SK-N-SH (cell line): Measurements from ENCODE around the gene MRPL1. TPM values are rescaled to one million over a fixed set of nuclear protein-coding genes. Genes with fewer than 3 reads are reported as not detected.

ENCODE experiments used
- CTCF ChIA-PET: fragments of 300-600, 350-600 bp; formaldehyde crosslinking; extraction: SDS; loops from one replicate; lab custom pipeline; 2021; lab: Yijun Ruan, JAX
- POLR2A ChIA-PET: fragments of 350-600 bp; sonication (Branson Sonifier 250); formaldehyde crosslinking; extraction: SDS; loops from one replicate; lab custom pipeline; 2020; ENCODE audit warnings: antibody characterized with exemption, inconsistent platforms; lab: Yijun Ruan, JAX
- DNase-seq: peaks from one replicate; pipeline ENCODE4 v3.0.0; 2012
- H2AFZ ChIP-seq: fragments of 200-600 bp; sonication (generic); 2 replicates; pipeline ENCODE4 v1.8.1; 2016; ENCODE audit warnings: antibody characterized with exemption, mild to moderate bottlenecking, low read depth
- H3F3A ChIP-seq: fragments of 200-600 bp; sonication (generic); replicated peaks from 2 replicates; pipeline ENCODE3; 2016; ENCODE audit warnings: antibody characterized with exemption, mild to moderate bottlenecking; ENCODE audit not compliant: insufficient read depth
- H3K27ac ChIP-seq, 2 experiments: fragments of 200-500 bp in 1 of 2; fragments of 200-600 bp in 1 of 2; sonication (Bioruptor generic) in 1 of 2; sonication (generic), shearing (Covaris generic) in 1 of 2; 2 replicates each; pipeline versions ENCODE4 v1.5.1 to v1.6.1; 2014 to 2016; ENCODE audit warnings: low read depth in 2 of 2, inconsistent platforms in 1 of 2, low read length in 1 of 2, mild to moderate bottlenecking in 1 of 2, mixed read lengths in 1 of 2
- H3K27me3 ChIP-seq: fragments of 200-600 bp; sonication (generic), shearing (Covaris generic); 2 replicates; pipeline ENCODE4 v1.6.1; 2016; ENCODE audit warnings: mixed run types; ENCODE audit not compliant: insufficient read depth
- H3K36me3 ChIP-seq, 2 experiments: fragments of 200-500 bp in 1 of 2; fragments of 200-600 bp in 1 of 2; sonication (Bioruptor generic) in 1 of 2; sonication (generic) in 1 of 2; replicated peaks in 1 of 2; 2 replicates each; pipeline versions ENCODE3 to v1.5.1; 2014 to 2016; ENCODE audit warnings: low read length in 1 of 2, mild to moderate bottlenecking in 1 of 2; ENCODE audit not compliant: insufficient read depth in 2 of 2, control insufficient read depth in 1 of 2
- H3K4me1 ChIP-seq, 2 experiments: fragments of 200-500 bp in 1 of 2; fragments of 200-600 bp in 1 of 2; sonication (Bioruptor generic) in 1 of 2; sonication (generic), shearing (Covaris generic) in 1 of 2; 2 replicates each; pipeline versions ENCODE4 v1.5.1 to v1.6.1; 2014 to 2016; ENCODE audit warnings: low read depth in 1 of 2, low read length in 1 of 2, mixed run types in 1 of 2; ENCODE audit not compliant: insufficient read depth in 2 of 2, control insufficient read depth in 1 of 2
- H3K4me2 ChIP-seq: fragments of 200-600 bp; sonication (generic), shearing (Covaris generic); 2 replicates; pipeline ENCODE4 v1.6.1; 2017; ENCODE audit warnings: mixed run types
- H3K4me3 ChIP-seq, 2 experiments: fragments of 200-500 bp in 1 of 2; fragments of 200-600 bp in 1 of 2; sonication (Bioruptor generic) in 1 of 2; sonication (generic), shearing (Covaris generic) in 1 of 2; 2 replicates each; pipeline versions ENCODE4 v1.5.1 to v1.8.1; 2014 to 2016; ENCODE audit warnings: low read depth in 2 of 2, inconsistent platforms in 1 of 2, low read length in 1 of 2, mild to moderate bottlenecking in 1 of 2, mixed read lengths in 1 of 2, moderate library complexity in 1 of 2
- H3K79me2 ChIP-seq: fragments of 200-600 bp; sonication (generic); 2 replicates; pipeline ENCODE4 v1.8.1; 2017; ENCODE audit warnings: mild to moderate bottlenecking; ENCODE audit not compliant: insufficient read depth
- H3K9ac ChIP-seq: fragments of 200-600 bp; sonication (generic); 2 replicates; pipeline ENCODE4 v1.6.1; 2017; ENCODE audit warnings: mixed run types
- H3K9me2 ChIP-seq: fragments of 200-600 bp; sonication (generic); 2 replicates; pipeline ENCODE4 v1.6.1; 2017; ENCODE audit warnings: mixed run types
- H3K9me3 ChIP-seq: fragments of 200-600 bp; sonication (generic); 2 replicates; pipeline ENCODE4 v1.6.1; 2017; ENCODE audit warnings: mixed run types, mild to moderate bottlenecking, moderate library complexity
- H4K20me1 ChIP-seq: fragments of 200-600 bp; sonication (generic); 2 replicates; pipeline ENCODE4 v1.6.1; 2017; ENCODE audit warnings: mild to moderate bottlenecking, mixed run types; ENCODE audit not compliant: insufficient read depth
- CHD2 ChIP-seq: fragments of 150-350 bp; IDR thresholded peaks from 2 replicates; pipeline ENCODE4 v1.6.1; 2018; ENCODE audit warnings: low read length; ENCODE audit not compliant: partially characterized antibody
- CTCF ChIP-seq: fragments of 200-600 bp; sonication (generic); IDR thresholded peaks from 2 replicates; pipeline ENCODE4 v1.6.1; 2017; ENCODE audit warnings: antibody characterized with exemption, mild to moderate bottlenecking, moderate library complexity
- ELF1 ChIP-seq: IDR thresholded peaks from 2 replicates; pipeline ENCODE4 v1.4.0; 2012
- GABPA ChIP-seq: IDR thresholded peaks from 2 replicates; pipeline ENCODE4 v1.4.0; 2012; ENCODE audit warnings: low read depth, mild to moderate bottlenecking
- MAX ChIP-seq: IDR thresholded peaks from 2 replicates; pipeline ENCODE4 v1.4.0; 2012; ENCODE audit warnings: low read depth
- MXI1 ChIP-seq: IDR thresholded peaks from 2 replicates; pipeline ENCODE4 v1.6.1; 2012; ENCODE audit warnings: mild to moderate bottlenecking, low read depth, low read length, improper control_type of control experiment
- NFIC ChIP-seq: IDR thresholded peaks from 2 replicates; pipeline ENCODE4 v1.4.0; 2012; ENCODE audit warnings: borderline replicate concordance
- NRF1 ChIP-seq: IDR thresholded peaks from 2 replicates; pipeline ENCODE4 v1.6.1; 2012; ENCODE audit warnings: low read depth, mild to moderate bottlenecking, low read length
- RAD21 ChIP-seq: IDR thresholded peaks from 2 replicates; pipeline ENCODE4 v1.6.1; 2012; ENCODE audit warnings: mild to moderate bottlenecking, low read length
- SIN3A ChIP-seq: IDR thresholded peaks from 2 replicates; pipeline ENCODE4 v1.6.1; 2012; ENCODE audit warnings: low read depth, mild to moderate bottlenecking, low read length, moderate library complexity, borderline replicate concordance
- SMC3 ChIP-seq: IDR thresholded peaks from 2 replicates; pipeline ENCODE4 v1.6.1; 2012; ENCODE audit warnings: low read depth, low read length, improper control_type of control experiment
- USF2 ChIP-seq: fragments of 150-350 bp; IDR thresholded peaks from 2 replicates; pipeline ENCODE4 v1.6.1; 2017; ENCODE audit warnings: antibody characterized with exemption, low read length, low read depth, borderline replicate concordance
- YY1 ChIP-seq: IDR thresholded peaks from 2 replicates; pipeline ENCODE4 v1.4.0; 2012; ENCODE audit warnings: low read depth, mild to moderate bottlenecking
- WGBS: methylation state at CpG from one replicate; pipeline ENCODE4 v1.1.6; 2017; ENCODE audit warnings: low lambda C conversion rate; 5-methylcytosine and 5-hydroxymethylcytosine counted together
- polyA plus RNA-seq, 3 experiments: library from polyadenylated mRNA; depleted of rRNA; stranded (reverse); fragments of >200 nt; gene quantifications; 2 replicates each; pipeline ENCODE4 v1.2.3, GENCODE V29; 2012

Gene MRPL1
- polyA plus RNA-seq, 1 of the 3 experiments (the other 2 are of a cell fraction), result 11.0 TPM

- CTCF ChIA-PET, result interaction anchor here (1.0 to 2.7 kb wide), 8 partner anchors 9 to 578 kb away, joined by 3 to 17 read pairs (median 4); partner anchors contain the start of gene MRPL1
- Histone ChIP-seq H2AFZ (peak overlapping the region; percentile 92), H3K36me3 (no peaks in the 10 kb centered on the region), H4K20me1 (peaks cover 7% of the 10 kb centered on the region; the same call in 1 of the 2 replicates), H3K27ac (peak overlapping the region; percentile 77 to 87), H3K4me1 (peaks cover 0 to 12% of the 10 kb centered on the region in 2 experiments; a peak in 2 of 4 replicates), H3K9me2 (no peaks in the 10 kb centered on the region), H3K79me2 (peaks cover 48% of the 10 kb centered on the region), H3K4me2 (peak overlapping the region; percentile 76), H3F3A (peaks cover 17% of the 10 kb centered on the region), H3K9ac (peak overlapping the region; percentile 89), H3K9me3 (no peaks in the 10 kb centered on the region; the same call in 1 of the 2 replicates), H3K4me3 (peak overlapping the region; percentile 81 to 97), H3K27me3 (no peaks in the 10 kb centered on the region)
- DNase-seq, result peak; percentile 76
- peak; percentile 19; the same call in 1 of the 2 replicates for TF ChIP-seq SMC3
- TF ChIP-seq GABPA, result peak; percentile 21; the same call in 1 of the 2 replicates
- TF ChIP-seq MAX, result peak; percentile 58; the same call in 1 of the 2 replicates
- peak; percentile 81 for TF ChIP-seq MXI1
- TF ChIP-seq RAD21, result peak; percentile 48
- TF ChIP-seq CHD2, result no peak
- peak; percentile 67 for TF ChIP-seq SIN3A
- TF ChIP-seq NRF1, result no peak
- peak; percentile 62 for TF ChIP-seq CTCF
- WGBS, result 0% methylated on average over 11 of the region's 13 CpGs
- POLR2A ChIA-PET, result interaction anchor here (0.8 kb wide), 1 partner anchor 44 kb away, joined by 3 read pairs; the partner anchor contains the start of gene MRPL1
Observed at GRCh38 chr4:77818073-77818601, 44.5 kb upstream of the MRPL1 start.

GRCh38 chr4:77818602-77819403, 43.8 kb upstream of the MRPL1 start, which contains the start of gene CNOT6L:
TSS of gene CNOT6L (minus strand) at chr4:77819368. CDS start at chr4:77819308, 60 bp downstream.
- H3K9me3 ChIP-seq, result no peaks in the 10 kb centered on the region; the same call in 1 of the 2 replicates
- H3K4me1 ChIP-seq, result peaks cover 0 to 12% of the 10 kb centered on the region in 2 experiments; a peak in 2 of 4 replicates
- H2AFZ ChIP-seq, result peak within 1 kb of the TSS; percentile 92
- no peaks in the 10 kb centered on the region for H3K27me3 ChIP-seq
- WGBS, result under 1% methylated on average over 27 of the region's 89 CpGs
- no peaks in the 10 kb centered on the region for H3K36me3 ChIP-seq
- CTCF ChIA-PET, result interaction anchor here (0.6 to 2.7 kb wide), 5 partner anchors 9 to 102 kb away, joined by 3 to 17 read pairs (median 4); partner anchors contain the start of gene MRPL1
- peak within 1 kb of the TSS; percentile 96 for H3K4me2 ChIP-seq
- peak within 1 kb of the TSS; percentile 77 to 96 for H3K27ac ChIP-seq
- peak; percentile 83 for DNase-seq
- POLR2A ChIA-PET, result interaction anchor here (0.8 kb wide), 1 partner anchor 44 kb away, joined by 3 read pairs; the partner anchor contains the start of gene MRPL1
- peaks cover 7% of the 10 kb centered on the region; the same call in 1 of the 2 replicates for H4K20me1 ChIP-seq
- peak within 1 kb of the TSS; percentile 95 to 97 for H3K4me3 ChIP-seq
- H3K9me2 ChIP-seq, result no peaks in the 10 kb centered on the region
- peaks cover 17% of the 10 kb centered on the region for H3F3A ChIP-seq
- peak within 1 kb of the TSS; percentile 89 for H3K9ac ChIP-seq
- TF ChIP-seq MXI1 (peak; percentile 25; the same call in 1 of the 2 replicates), YY1 (peak; percentile 55; the same call in 1 of the 2 replicates), ELF1 (no peak), NFIC (no peak), NRF1 (peak; percentile 46; the same call in 1 of the 2 replicates), USF2 (no peak)
- TF ChIP-seq, all 33 proteins: peak for 3
- H3K79me2 ChIP-seq, result peaks cover 44% of the 10 kb centered on the region
